Stomach (tissue), 4 donors: ENCODE results near the gene APBB3.
A peak's percentile ranks its signal among the peaks of the same experiment; 100 is the strongest.

ENCODE experiments used
- EP300 ChIP-seq: sonication (generic); formaldehyde crosslinking; IDR thresholded peaks from one replicate; pipeline ENCODE4 v1.6.1; 2017; ENCODE audit warnings: antibody characterized with exemption
- POLR2A ChIP-seq, 4 donors: fragments of 450-650 bp; IDR thresholded peaks; one replicate each; pipeline ENCODE4 v1.6.1; 2016; ENCODE audit warnings: antibody characterized with exemption in 4 of 4, control low read depth in 2 of 4, mild to moderate bottlenecking in 1 of 4, moderate library complexity in 1 of 4
- POLR2AphosphoS5 ChIP-seq, 3 donors: sonication (generic); formaldehyde crosslinking; IDR thresholded peaks; one replicate each; pipeline ENCODE4 v1.6.1; 2016; ENCODE audit warnings: antibody characterized with exemption in 3 of 3
- TF ChIP-seq, protein P1 (sequence below), 7 experiments: fragments of 450-650 bp in 4 of 7; fragments of 200-600 bp in 3 of 7; sonication (generic) in 3 of 7; IDR thresholded peaks; one replicate each; pipeline ENCODE4 v1.5.1; 2016 to 2019; ENCODE audit warnings: antibody characterized with exemption in 7 of 7, control low read depth in 2 of 7, mild to moderate bottlenecking in 1 of 7

- TF ChIP-seq POLR2A (IDR thresholded peaks at IDR 0.05) (no peak), POLR2AphosphoS5 (IDR thresholded peaks at IDR 0.05) (peak in 1 of 3 donors; percentile 37), EP300 (no peak)
- TF ChIP-seq, protein P1, sequence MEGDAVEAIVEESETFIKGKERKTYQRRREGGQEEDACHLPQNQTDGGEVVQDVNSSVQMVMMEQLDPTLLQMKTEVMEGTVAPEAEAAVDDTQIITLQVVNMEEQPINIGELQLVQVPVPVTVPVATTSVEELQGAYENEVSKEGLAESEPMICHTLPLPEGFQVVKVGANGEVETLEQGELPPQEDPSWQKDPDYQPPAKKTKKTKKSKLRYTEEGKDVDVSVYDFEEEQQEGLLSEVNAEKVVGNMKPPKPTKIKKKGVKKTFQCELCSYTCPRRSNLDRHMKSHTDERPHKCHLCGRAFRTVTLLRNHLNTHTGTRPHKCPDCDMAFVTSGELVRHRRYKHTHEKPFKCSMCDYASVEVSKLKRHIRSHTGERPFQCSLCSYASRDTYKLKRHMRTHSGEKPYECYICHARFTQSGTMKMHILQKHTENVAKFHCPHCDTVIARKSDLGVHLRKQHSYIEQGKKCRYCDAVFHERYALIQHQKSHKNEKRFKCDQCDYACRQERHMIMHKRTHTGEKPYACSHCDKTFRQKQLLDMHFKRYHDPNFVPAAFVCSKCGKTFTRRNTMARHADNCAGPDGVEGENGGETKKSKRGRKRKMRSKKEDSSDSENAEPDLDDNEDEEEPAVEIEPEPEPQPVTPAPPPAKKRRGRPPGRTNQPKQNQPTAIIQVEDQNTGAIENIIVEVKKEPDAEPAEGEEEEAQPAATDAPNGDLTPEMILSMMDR (IDR thresholded peaks at IDR 0.05) = peak in 4 of 7 experiments; percentile 20 to 39 (median 26)
Observed at GRCh38 chr5:140575309-140575708, 10.9 kb upstream of the APBB3 start.
